K562 (cell line): ENCODE measurements around the gene CTNS. TPM values are rescaled to one million over a fixed set of nuclear protein-coding genes. Genes with fewer than 3 reads are reported as not detected.

ENCODE experiments used
- BRD4 ChIP-seq: fragments of 200-600 bp; sonication (generic); IDR thresholded peaks from 2 replicates; pipeline ENCODE4 v1.6.1; 2017; ENCODE audit warnings: inconsistent platforms
- CBFA2T2 ChIP-seq: fragments of 450-650 bp; conservative IDR thresholded peaks from 2 replicates; pipeline ENCODE4 v1.6.1; 2017; ENCODE audit warnings: mild to moderate bottlenecking
- COPS2 ChIP-seq: fragments of 450-650 bp; conservative IDR thresholded peaks from 2 replicates; pipeline ENCODE4 v1.6.1; 2016; ENCODE audit warnings: mild to moderate bottlenecking, moderate library complexity
- EP400 ChIP-seq: fragments of 450-650 bp; IDR thresholded peaks from 2 replicates; pipeline ENCODE4 v1.6.1; 2017; ENCODE audit warnings: antibody characterized with exemption, mild to moderate bottlenecking, moderate library complexity
- FOXP1 ChIP-seq: sonication (generic); formaldehyde crosslinking; IDR thresholded peaks from 2 replicates; pipeline ENCODE4 v1.8.0; 2022; ENCODE audit warnings: mild to moderate bottlenecking, missing genetic modification reagents
- HDAC3 ChIP-seq: fragments of 450-650 bp; IDR thresholded peaks from 2 replicates; pipeline ENCODE4 v1.6.1; 2018; ENCODE audit warnings: borderline replicate concordance, mild to moderate bottlenecking, moderate library complexity; ENCODE audit not compliant: partially characterized antibody
- LCOR ChIP-seq: sonication (generic); formaldehyde crosslinking; IDR thresholded peaks from 2 replicates; pipeline ENCODE4 v1.8.0; 2022; ENCODE audit warnings: mild to moderate bottlenecking, missing genetic modification reagents
- MEF2D ChIP-seq: conservative IDR thresholded peaks from 2 replicates; pipeline ENCODE4 v1.6.1; 2016; ENCODE audit warnings: low read depth, missing genetic modification characterization, missing compliant biosample characterization
- MTA1 ChIP-seq: fragments of 450-650 bp; IDR thresholded peaks from 2 replicates; pipeline ENCODE4 v1.6.1; 2017; ENCODE audit warnings: borderline replicate concordance
- MXI1 ChIP-seq: IDR thresholded peaks from 2 replicates; pipeline ENCODE4 v1.6.1; 2011; ENCODE audit warnings: low read depth, mild to moderate bottlenecking, improper control_type of control experiment, low read length
- NR1H2 ChIP-seq: sonication (generic); formaldehyde crosslinking; IDR thresholded peaks from 2 replicates; pipeline ENCODE4 v1.4.0; 2020; ENCODE audit warnings: mild to moderate bottlenecking, missing genetic modification reagents
- NR2C1 ChIP-seq, 2 experiments: fragments of 450-650 bp; IDR thresholded peaks; 2 replicates each; pipeline ENCODE4 v1.6.1; 2017; ENCODE audit warnings: mild to moderate bottlenecking in 2 of 2, antibody characterized with exemption in 1 of 2, inconsistent platforms in 1 of 2, missing compliant biosample characterization in 1 of 2, missing genetic modification characterization in 1 of 2
- POU5F1 ChIP-seq: fragments of 150-350 bp; IDR thresholded peaks from 2 replicates; pipeline ENCODE4 v1.6.1; 2014; ENCODE audit warnings: borderline replicate concordance, low read length, low read depth, mild to moderate bottlenecking; ENCODE audit not compliant: partially characterized antibody
- SMAD3 ChIP-seq: fragments of 450-650 bp; formaldehyde crosslinking; conservative IDR thresholded peaks from 2 replicates; pipeline ENCODE4 v1.4.0; 2020; ENCODE audit warnings: mild to moderate bottlenecking
- ZFP30 ChIP-seq: fragments of 250-450 bp; sonication (Bioruptor Pico); IDR thresholded peaks from 2 replicates; pipeline ENCODE4 v1.8.0; 2022; ENCODE audit warnings: moderate library complexity, mild to moderate bottlenecking, inconsistent platforms, borderline replicate concordance
- ZNF436 ChIP-seq: fragments of 250-450, 450-650 bp; sonication (Bioruptor Pico); formaldehyde crosslinking; IDR thresholded peaks from 2 replicates; pipeline ENCODE4 v1.7.0; 2020; ENCODE audit warnings: mild to moderate bottlenecking
- ZNF830 ChIP-seq: fragments of 250-450 bp; sonication (Bioruptor Pico); IDR thresholded peaks from 2 replicates; pipeline ENCODE4 v1.5.0; 2021; ENCODE audit warnings: mild to moderate bottlenecking
- polyA plus RNA-seq, 8 experiments: library from polyadenylated mRNA; depleted of rRNA in 4 of 8; stranded (reverse) in 5 of 8; unstranded in 3 of 8; fragments of >200 nt; fragmentation: Nextera tagmentation in 2 of 8; fragmentation: Illumina TruSeq in 1 of 8; extraction: Ambion mirVana in 2 of 8; extraction: Trizol in 1 of 8; gene quantifications; 2 replicates each; pipeline versions ENCODE4 v1.2.1 to v1.2.3, GENCODE V29; 2011 to 2014; ENCODE audit warnings: inconsistent platforms in 1 of 8, missing spikeins in 1 of 8
- total RNA-seq, 7 experiments: library from RNA; depleted of rRNA in 6 of 7; stranded (reverse); fragments of >200 nt in 6 of 7; fragmentation: Illumina TruSeq in 2 of 7; extraction: Trizol in 2 of 7; gene quantifications; 2 replicates each; pipeline versions ENCODE4 v1.2.1 to v1.2.3, GENCODE V29; 2011 to 2021; ENCODE audit warnings: low replicate concordance in 1 of 7
- TF ChIP-seq, protein P1 (sequence below): IDR thresholded peaks from 2 replicates; pipeline ENCODE4 v1.6.1; 2012; ENCODE audit warnings: low read depth, low read length, improper control_type of control experiment, borderline replicate concordance
- TF ChIP-seq, protein P2 (sequence below): fragments of 200-800 bp; sonication (Bioruptor generic); IDR thresholded peaks from 2 replicates; pipeline ENCODE4 v1.6.1; 2017; ENCODE audit warnings: missing genetic modification characterization, missing compliant biosample characterization
- TF ChIP-seq, protein P3 (sequence below): fragments of 250-450 bp; sonication (Bioruptor Pico); IDR thresholded peaks from 2 replicates; pipeline ENCODE4 v1.8.0; 2021; ENCODE audit warnings: moderate library complexity, mild to moderate bottlenecking, inconsistent platforms
- TF ChIP-seq, protein P4 (sequence below): fragments of 450-650 bp; formaldehyde crosslinking; IDR thresholded peaks from 2 replicates; pipeline ENCODE4 v1.4.0; 2020; ENCODE audit warnings: mild to moderate bottlenecking, moderate library complexity
- TF ChIP-seq, protein P5 (sequence below): fragments of 250-450 bp; sonication (Bioruptor Pico); IDR thresholded peaks from 2 replicates; pipeline ENCODE4 v1.5.1; 2021; ENCODE audit warnings: mild to moderate bottlenecking

Gene CTNS
- total and polyA plus RNA-seq, 9 of the 15 experiments (the other 6 are each of a cell fraction or from before 2014, with no cell fraction given): 0.66 to 8.4 (median 4.9) TPM

DNA sequence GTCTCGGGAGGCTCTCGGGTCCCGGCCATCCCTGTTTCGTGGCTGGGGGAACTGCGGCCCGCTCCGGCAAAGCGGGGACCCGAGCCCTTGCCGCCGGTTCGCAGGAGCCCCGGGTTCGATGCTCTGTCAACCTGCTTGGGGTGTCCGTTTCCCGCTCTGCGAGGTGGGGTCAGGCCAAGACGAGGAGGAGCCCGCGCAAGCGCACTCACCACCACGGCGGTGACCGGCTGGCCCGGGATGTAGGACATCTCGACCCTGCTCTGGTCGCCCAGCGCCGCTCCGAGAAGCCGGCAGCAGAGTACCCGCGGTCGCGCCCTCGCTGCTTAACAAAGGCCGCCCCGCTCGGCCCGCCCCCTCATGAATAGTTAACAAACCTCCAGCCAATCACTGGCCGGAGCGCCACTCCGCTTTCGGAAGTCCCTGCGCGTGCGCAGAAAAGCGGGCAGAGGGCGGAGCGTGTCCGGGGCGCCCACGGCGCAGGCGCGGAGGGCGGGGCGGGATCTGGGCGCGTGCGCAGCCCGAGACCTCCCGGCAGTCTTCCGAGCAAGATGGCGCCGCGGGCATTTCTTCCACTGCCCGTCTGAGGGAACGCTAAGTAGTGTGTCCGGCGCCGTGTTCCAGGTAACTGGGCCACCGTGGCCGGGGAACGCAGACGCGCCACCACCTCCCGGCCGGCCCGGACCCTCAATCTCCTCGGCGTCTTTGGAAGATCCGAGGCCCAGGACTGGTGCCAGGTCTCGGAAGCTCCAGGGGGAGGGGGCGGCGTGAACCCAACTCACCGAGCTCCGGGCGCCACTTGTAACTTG, 31.9 kb downstream of the CTNS start, which contains the start of the genes EMC6 and TAX1BP3 (continued):
- TF ChIP-seq LCOR (CRISPR knock-in tag): 0 out of 2 replicates have a peak, but pooled peaks have one; percentile 46
- TF ChIP-seq POU5F1: peak; percentile 50
- TF ChIP-seq, protein P1, sequence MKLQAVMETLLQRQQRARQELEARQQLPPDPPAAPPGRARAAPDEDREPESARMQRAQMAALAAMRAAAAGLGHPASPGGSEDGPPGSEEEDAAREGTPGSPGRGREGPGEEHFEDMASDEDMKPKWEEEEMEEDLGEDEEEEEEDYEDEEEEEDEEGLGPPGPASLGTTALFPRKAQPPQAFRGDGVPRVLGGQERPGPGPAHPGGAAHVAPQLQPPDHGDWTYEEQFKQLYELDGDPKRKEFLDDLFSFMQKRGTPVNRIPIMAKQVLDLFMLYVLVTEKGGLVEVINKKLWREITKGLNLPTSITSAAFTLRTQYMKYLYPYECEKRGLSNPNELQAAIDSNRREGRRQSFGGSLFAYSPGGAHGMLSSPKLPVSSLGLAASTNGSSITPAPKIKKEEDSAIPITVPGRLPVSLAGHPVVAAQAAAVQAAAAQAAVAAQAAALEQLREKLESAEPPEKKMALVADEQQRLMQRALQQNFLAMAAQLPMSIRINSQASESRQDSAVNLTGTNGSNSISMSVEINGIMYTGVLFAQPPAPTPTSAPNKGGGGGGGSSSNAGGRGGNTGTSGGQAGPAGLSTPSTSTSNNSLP: no peak
- TF ChIP-seq, protein P2, sequence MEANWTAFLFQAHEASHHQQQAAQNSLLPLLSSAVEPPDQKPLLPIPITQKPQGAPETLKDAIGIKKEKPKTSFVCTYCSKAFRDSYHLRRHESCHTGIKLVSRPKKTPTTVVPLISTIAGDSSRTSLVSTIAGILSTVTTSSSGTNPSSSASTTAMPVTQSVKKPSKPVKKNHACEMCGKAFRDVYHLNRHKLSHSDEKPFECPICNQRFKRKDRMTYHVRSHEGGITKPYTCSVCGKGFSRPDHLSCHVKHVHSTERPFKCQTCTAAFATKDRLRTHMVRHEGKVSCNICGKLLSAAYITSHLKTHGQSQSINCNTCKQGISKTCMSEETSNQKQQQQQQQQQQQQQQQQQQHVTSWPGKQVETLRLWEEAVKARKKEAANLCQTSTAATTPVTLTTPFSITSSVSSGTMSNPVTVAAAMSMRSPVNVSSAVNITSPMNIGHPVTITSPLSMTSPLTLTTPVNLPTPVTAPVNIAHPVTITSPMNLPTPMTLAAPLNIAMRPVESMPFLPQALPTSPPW: peak; percentile 62
- TF ChIP-seq MXI1: no peak
- no peak for TF ChIP-seq ZNF830
- TF ChIP-seq NR1H2 (CRISPR knock-in tag): no peak
- no peak for TF ChIP-seq FOXP1 (CRISPR knock-in tag)
- no peak for TF ChIP-seq COPS2
- no peak for TF ChIP-seq ZFP30 (CRISPR knock-in tag)
- TF ChIP-seq CBFA2T2: no peak
- TF ChIP-seq ZNF436 (CRISPR knock-in tag): no peak
- TF ChIP-seq MTA1: no peak
- TF ChIP-seq, protein P3, sequence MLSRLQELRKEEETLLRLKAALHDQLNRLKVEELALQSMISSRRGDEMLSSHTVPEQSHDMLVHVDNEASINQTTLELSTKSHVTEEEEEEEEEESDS (CRISPR knock-in tag): no peak
- TF ChIP-seq, protein P4, sequence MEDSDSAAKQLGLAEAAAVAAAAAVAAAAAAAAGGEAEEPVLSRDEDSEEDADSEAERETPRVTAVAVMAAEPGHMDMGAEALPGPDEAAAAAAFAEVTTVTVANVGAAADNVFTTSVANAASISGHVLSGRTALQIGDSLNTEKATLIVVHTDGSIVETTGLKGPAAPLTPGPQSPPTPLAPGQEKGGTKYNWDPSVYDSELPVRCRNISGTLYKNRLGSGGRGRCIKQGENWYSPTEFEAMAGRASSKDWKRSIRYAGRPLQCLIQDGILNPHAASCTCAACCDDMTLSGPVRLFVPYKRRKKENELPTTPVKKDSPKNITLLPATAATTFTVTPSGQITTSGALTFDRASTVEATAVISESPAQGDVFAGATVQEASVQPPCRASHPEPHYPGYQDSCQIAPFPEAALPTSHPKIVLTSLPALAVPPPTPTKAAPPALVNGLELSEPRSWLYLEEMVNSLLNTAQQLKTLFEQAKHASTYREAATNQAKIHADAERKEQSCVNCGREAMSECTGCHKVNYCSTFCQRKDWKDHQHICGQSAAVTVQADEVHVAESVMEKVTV (CRISPR knock-in tag): no peak
- TF ChIP-seq, protein P5, sequence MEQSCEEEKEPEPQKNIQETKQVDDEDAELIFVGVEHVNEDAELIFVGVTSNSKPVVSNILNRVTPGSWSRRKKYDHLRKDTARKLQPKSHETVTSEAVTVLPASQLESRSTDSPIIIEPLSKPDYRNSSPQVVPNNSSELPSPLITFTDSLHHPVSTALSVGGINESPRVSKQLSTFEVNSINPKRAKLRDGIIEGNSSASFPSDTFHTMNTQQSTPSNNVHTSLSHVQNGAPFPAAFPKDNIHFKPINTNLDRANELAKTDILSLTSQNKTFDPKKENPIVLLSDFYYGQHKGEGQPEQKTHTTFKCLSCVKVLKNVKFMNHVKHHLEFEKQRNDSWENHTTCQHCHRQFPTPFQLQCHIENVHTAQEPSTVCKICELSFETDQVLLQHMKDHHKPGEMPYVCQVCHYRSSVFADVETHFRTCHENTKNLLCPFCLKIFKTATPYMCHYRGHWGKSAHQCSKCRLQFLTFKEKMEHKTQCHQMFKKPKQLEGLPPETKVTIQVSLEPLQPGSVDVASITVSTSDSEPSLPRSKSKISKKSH (CRISPR knock-in tag): no peak
- TF ChIP-seq HDAC3: no peak
- TF ChIP-seq NR2C1 (IDR thresholded peaks at IDR 0.05): no peak
- TF ChIP-seq NR2C1 (tag; IDR thresholded peaks at IDR 0.05): no peak
- TF ChIP-seq EP400: 0 out of 2 replicates have a peak, but pooled peaks have one; percentile 40
- TF ChIP-seq BRD4: no peak
- no peak for TF ChIP-seq SMAD3 (CRISPR knock-in tag)
- no peak for TF ChIP-seq MEF2D (tag)
